HUDEP-2 (cell line): ENCODE results near the gene GFOD1.
"Not testable (repeated sequence)": the region's sequence is repeated elsewhere in the genome, so short reads cannot be mapped to it uniquely, and the experiment has no call there.

ENCODE experiments used
- DNase-seq, 76 experiments: peaks; one replicate each; lab custom pipeline; 2025; ENCODE audit not compliant: unreplicated experiment in 76 of 76; lab: John Stamatoyannopoulos, UW

Gene GFOD1

DNA sequence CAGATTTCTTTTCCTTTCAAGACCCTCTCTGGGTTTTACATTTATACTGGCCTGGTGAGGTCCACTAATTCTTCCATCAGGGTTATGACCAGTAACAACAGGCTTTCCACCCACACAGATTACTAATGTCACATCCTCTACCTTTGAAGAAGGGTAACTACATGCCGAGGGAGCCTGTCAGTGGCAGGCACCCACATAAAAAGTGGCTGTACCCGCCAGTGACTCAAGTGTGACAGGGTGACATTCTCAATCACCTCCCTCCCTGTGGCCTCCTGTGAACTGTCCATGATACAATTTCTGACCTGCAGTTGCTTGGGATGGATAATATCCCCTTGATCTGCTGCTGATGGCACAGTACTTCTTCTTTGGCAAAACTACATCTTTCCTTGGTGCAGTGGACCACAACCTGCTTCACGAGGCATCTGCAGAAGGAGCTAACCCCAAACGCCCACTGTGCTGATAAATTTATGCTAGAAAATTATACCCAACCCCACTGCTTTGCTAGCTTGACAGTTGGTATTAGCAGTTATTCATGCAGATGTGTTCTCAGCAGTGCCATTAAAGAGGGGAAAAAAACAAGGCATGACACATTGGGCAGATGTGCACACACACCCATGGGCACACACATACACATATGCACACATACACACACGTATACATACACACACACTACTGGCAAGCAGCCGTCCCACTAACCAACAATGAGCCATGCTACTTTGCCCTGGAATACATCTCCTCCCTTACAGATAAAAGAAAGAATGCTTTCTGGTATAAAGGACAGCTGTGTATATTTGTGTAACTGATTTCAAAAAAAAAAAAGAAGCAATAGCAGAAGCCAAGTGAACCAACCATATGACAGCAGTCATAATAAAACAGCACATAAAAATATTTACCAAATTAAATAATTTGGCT, 20.8 kb downstream of the GFOD1 start:
- DNase-seq: no peak

DNA sequence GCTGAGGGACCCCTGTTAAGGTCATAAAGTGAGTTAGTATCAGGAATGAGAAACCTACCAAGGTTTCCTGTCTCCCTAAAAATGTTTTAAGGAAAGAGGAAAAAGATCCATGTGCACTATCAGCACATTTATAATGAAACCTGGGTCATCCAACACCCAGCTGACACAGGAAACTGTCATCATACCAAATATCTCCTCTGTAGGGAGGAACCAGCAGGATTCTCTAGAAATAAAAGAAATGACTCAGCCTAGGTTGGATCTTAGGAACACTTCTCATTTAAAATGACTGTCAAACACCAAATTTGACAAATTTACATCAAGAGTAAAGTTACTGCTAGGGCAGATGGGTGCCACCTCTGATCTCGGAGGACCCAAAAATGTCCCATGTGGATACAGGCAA, 21.7 kb downstream of the GFOD1 start:
- no peak for DNase-seq

DNA sequence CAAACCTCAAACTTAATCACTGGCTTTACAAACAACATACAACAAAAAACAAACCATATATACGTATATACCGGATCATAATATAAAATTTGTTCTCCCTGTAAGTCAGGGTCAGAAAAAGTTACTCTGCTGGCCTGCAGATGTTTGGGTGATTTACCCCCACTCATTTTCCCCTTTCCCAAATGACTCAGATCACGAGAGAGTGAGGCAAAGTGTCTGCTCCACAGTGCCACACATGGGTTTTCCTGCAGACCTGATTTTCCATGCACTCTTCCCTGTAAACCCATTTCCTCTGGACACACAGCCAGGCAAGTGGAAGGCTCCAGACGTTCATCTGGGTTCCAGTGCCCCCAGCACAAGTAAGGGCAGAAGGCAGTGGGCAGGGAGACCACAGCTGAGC, 23.5 kb downstream of the GFOD1 start:
- no peak for DNase-seq

DNA sequence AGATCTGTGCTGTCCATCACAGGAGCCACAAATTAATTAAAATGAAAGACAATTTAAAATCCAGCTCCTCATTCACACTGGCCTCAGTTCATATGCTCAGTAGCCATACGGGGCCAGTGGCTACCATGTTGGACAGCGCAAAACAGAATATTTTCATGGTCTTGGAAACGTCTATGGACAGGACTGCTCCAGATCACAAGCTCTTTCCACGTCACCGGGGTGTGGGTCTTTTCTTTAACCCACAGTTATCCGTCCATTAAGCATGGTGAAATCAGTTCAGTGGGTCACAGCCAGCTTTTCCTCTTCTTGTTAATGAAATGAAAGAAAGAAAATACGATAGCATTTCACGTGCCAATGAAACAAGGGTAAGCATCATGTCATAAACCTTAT, 24.1 kb downstream of the GFOD1 start:
- no peak for DNase-seq

DNA sequence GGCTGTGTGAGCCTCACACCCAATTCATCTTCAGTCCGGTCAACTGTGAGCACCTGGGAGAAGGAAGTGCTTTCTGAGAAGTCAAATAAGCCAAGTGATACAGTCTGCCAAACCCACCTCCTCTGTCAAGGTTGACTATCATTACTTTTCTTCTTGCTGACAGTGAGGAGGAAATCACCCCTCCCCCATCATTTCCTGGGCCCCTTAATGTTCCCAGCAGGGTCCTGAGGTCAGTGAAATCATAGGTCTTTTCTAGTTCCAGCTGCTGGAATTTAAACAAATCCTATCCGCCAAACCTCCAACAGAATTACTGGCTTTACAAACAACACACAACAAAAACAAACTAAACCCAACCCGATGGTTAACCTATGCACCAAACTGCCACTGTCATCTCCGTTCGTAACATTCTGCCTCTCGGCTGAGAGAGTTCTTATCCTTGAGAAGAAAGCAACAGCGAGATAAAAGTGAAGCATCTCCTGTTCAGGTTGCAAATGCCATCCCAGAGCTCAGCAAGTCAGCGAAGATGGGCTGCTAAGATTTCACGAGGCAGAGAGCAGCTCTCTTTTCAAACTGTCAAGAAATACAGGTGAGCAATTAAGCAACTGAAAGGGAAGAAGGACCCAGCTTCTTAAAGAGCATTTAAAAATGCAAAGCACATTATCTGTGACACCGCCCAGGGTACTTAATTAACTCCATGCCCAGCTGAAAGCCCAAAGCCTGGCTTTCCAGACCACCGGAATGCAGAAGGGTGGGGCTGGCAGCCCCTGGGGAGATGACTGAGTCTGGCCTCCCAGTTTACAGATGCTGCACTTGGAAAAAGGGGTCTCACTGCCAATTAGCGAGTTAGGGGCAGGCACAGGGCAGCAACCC, 24.7 kb downstream of the GFOD1 start:
- no peak for DNase-seq

DNA sequence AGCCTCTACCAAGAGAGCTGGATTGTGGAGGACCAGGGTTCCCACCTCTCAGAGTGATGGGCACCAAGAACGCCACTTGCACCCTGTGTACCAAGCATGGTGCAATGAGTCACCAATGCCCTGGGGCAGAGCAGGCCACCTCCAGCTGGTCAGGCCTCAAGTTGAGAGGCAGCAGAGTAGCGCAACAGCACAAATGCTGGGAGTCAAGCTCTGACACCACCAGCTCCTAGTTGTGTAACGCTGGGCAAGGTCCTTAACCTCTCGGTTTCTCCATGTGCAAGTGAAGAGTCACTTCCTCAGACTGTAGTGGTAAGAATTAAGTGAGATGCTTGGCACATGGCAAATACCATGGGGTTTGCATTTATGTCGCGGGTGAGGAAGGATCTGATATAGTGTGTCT, 25.6 kb downstream of the GFOD1 start:
- no peak for DNase-seq

DNA sequence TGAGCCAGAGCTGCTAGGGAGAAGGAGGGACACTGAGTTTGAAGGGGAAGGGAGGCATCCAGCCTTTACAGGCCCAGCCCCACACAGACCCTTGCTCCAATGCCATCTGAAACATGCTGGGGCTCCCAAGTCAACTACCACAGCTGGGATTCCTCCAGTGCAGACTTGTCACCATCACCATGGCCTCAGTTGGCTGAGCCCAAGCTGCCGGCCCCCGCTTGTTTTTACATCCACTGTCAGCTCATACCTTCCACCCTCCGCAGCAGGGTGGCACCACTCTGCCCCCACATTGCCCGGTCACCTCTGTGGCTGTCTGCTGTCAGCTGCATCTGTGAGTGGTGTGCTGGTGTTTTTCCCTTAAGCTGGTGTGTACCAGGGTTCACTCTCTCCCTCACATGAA, 26.1 kb downstream of the GFOD1 start:
- DNase-seq: no peak

DNA sequence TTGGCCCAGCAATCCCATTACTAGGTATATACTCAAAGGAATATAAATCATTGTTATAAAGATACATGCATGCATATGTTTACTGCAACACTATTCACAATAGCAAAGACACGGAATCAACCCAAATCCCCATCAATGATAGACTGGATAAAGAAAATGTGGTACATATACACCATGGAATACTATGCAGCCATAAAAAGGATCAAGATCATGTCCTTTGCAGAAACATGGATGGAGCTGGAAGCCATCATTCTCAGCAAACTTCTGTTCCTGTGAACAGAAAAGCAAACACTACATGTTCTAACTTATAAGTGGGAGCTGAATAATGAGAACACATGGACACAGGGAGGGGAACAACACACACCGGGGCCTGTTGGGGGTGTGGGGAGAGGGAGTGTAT, 27.1 kb downstream of the GFOD1 start:
- DNase-seq: not testable (repeated sequence)

DNA sequence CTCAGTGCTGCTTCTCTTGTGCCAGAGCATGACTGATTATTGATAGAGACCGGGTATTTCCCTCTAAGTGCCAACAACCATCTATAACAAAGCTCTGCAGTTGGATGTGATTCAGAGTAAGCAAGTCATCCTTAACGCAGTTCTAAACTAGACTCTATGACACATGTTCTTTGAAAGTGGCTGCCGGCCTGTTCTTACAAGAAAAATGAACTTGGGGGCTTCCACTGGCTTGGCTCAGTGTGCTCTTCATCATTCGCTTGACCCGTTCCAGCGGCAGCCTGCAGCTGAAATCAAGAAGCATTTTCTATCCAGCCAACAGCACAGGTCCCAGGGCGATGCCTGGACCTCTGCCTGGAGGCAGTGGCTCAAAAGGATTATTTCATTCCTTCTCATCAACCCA, 29.8 kb downstream of the GFOD1 start:
- DNase-seq: no peak

DNA sequence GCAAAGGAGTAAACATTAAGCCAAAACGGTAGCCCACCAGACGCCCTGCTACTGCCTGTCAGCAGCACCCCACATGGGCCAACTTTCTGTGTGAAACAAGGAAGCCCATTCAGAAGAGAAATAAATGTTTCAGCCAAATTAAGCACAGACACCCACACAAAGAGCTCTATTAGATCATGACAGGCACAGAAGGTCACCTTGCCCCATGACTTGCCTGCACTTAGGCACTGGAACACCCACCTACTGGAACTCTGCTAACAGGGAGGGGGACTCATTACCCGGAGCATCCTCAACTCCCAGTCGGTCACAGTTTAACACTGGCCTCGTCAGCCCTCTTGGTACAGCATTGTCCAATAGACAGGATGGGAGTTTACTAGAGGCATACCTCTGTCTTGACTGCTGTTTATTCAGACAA, 31.8 kb downstream of the GFOD1 start:
- DNase-seq: no peak

DNA sequence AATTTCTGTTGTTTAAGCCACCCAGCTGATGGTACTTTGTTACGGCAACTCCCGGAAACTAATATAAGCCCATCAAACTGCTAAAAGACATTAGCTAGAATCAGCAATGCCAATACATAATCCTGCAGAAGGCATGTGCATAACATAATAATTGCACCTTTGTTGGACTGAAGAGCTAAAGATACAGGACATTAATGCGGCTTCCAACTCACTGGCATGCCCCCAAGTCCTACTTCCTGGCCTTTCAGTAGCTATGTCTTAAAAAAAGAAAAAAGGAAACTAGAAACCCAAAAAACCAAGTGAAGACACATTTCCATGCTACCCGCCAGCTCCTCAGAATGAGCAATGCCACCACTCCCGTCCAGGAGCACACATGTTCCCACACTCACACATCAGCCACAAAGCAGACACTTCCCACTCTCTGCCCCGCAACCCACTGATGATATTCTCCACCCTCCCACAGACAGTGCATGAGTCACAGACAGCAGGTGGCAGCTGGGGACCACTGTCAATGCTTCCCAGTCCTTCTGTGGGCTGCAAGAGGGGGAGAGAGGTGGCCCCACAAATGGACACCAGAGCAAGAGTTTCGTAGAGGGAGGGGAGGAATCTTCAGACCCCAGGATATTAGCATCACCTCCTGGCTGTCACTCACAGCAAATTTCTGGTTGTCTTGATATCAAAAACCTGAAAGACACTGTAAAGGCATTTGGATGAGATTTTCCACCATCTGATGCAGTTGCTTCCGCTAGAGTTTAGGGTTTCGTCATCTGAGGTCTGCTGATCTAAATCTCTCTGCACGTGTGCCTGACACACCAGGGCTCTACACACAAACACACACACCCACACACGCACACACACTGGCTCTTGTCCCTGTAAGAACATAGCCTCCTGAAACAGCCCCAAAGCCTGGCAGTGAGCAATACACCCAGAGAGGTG, 32.8 kb downstream of the GFOD1 start:
- DNase-seq: peak in 26 of 76 experiments; percentile 3 to 50 (median 26)

DNA sequence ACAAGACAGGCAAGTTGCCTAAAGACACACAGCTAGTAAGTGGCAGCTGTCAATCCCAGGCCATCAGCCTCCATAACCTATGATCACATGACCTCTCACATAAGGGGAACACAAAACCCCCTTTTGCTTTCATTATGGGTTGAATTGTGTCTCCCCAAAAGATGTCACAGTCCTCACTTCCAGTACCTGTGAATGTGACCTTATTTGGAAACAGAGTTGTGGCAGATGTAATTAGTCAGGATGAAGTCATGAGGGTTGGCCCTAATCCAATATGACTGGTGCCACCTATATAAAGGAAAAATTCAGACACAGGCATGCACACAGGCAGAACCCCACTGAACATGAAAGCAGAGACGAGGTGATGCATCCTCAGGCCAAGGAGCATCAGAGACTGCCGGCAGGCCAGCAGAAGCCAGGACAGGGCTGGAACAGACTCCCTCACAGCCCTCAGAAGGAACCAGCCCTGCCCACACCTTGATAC, 33.6 kb downstream of the GFOD1 start:
- peak in 5 of 76 experiments; percentile 5 to 25 (median 24) for DNase-seq

DNA sequence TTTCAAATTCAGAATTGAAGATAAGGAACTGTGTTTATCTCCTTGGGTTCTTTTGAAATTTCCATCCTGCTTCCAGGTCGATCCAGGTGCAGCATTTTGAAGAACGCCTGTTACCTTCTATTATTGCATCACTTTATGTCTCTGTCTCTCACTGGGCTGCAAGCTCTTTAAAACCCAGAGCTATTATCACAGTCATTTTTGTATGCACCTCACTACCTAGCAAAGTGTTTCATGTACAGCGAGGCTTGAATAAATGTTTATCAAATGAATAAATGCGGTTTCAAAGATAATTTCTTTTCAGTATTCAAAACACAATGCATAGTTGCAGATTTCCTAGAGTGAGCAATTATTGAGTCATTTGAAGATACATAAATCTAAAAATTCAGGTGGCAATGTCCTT, 34.2 kb downstream of the GFOD1 start:
- no peak for DNase-seq

DNA sequence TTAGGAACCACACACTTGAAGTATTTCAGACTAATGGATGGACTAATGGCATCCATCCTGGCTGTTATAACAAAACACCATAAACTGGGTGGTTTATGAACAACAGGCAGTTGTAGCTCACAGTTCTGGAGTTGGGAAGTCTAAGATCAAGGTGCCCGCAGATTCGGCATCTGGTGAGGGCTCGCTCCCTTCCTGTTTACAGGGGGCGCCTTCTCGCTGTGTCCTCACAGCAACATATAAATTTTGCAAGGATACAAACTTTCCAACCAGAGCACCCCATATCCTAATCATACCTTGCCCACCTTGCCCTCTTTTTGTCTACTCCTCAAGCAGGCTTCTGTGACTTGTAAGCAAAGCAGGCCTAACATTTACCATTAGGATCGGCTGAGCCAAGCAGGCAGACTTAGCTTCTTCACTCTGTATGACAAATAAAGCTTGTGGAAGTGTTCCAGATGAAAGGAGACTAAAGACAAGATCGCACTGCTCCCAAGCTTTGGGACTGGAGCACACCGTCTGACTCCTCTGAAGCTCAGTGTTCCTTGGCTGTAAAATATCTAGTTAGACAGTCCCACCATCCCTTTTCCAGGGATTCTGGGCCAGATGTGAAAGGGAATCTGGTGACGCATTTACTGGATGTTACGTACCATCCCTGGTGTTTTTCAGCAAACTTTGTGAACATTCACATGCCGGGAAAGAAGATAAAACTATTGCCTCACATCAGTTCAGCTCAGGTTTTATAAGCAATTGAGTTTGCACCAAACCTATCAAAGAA, 34.9 kb downstream of the GFOD1 start:
- DNase-seq: no peak

DNA sequence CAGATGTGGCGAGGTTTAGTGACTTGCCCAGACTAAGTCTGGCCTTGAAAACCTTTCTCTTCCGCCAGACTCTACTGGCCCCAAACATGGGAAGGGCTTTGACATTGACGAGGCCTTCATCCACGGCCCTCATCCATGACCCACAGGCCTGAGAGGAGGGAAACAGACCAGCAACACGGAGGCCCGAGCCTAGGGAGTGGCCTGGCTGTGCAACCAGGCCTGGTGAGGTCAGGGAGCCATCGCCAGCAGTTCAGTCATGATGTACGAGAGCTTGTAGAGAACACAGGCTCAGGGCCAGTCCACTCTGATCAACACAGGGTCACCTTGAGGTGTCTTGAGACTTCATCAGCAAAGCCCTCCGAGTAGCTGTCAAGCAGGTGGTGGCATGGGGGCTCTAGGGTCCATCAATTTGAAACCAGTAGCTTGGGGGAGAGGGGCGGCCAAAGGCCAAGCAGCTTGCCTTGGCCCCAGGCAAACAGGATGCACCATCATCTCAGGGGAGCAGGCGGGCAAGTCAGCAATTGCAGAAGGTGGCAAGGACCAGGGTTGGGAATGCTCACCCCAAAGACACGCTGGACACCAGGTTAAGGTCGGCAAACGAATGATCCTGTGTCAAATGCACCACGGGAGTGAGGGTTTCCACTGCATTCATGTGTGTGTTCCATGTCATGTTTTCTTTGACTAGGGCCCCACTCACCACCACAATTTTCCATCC, 36.1 kb downstream of the GFOD1 start:
- no peak for DNase-seq

DNA sequence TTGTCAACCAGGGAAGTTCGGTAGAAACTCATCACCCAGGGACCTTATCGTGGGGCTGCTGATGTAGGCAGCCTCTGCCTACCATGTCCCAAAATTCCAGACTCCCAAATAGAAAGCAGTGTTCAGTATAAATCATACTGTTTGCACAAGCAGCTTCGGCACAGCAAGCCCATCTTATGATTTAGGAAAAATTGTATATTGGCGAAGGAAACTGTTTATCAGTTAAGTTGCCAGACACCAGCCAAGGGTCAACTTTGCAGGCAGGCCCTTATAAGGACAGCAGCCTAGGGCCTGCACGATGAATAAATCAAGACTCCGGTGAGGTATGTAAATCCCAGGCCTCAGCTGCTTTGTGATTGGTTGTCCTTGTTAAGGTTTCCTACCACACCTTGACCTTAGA, 36.8 kb downstream of the GFOD1 start:
- DNase-seq: no peak

DNA sequence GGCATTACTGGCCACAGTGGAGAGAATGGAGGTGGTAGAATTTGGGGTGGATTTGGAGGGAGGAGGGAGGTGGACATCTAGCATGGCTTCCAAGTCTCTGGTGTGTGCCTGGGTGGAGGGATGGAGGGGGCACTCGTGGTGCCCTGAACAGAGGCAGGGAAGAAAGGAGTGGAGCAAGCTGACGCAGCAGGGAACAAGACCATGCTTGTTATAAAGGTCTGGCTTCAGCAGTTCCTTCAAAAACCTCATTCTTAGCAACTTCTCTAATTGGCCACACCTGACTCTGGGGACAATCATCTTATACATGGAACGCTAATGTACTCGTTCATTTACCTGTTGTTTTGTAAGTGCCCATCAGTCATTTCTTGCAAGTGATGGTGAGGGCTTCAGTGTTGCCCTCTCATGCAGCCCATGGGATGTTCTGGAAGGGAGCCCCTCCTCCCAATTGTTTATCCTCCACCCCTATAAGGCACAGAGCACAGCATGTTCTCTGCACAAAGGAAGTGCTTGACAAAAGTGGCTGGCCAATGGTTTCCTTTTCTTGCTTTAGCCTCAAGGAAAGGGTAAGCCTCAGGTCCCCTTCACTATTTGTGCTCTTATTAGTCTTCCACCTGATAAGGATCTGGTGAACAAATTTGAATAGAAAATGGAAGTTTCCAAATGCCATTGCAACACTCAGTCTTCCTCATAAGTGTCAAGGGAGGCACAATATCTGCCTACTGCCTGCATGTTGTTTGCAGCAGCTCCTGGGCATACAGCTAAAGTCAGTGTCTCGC, 39.3 kb downstream of the GFOD1 start:
- DNase-seq: no peak

DNA sequence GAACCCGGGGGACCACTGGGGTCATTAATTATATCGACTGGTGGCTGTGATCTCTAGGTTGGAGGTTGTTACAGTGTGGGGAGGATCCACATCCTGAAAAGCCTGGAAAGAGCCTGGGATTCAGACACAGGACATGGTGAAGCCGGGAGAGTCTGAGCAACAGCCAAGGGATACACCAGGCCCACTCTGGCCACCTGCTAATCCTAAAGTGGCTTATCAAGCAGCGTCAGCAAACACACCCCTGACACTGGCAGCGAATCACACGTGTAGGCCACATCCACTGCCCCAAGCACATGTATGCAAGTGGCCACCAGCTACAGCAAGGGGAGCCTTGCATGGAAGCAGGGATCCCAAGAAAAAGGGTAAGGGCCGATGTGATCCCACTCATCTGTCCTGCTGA, 41.0 kb downstream of the GFOD1 start:
- no peak for DNase-seq
